ENCODE measurements around the gene TTF1.
"Not testable (repeated sequence)": the region's sequence is repeated elsewhere in the genome, so short reads cannot be mapped to it uniquely, and the experiment has no call there.

DNA sequence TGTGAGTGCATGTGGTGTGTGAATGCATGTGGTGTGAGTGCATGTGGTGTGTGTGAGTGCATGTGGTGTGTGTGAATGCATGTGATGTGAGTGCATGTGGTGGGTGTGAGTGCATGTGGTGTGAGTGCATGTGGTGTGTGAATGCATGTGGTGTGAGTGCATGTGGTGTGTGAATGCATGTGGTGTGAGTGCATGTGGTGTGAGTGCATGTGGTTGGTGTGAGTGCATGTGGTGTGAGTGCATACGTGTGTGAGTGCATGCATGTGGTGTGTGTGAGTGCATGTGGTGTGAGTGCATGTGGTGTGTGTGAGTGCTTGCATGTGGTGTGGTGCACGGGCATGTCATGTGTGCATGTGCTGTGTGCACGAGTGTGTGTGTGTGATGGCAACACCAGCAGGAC lies 28.2 kb downstream of the TTF1 start:
- TF ChIP-seq, protein P1, sequence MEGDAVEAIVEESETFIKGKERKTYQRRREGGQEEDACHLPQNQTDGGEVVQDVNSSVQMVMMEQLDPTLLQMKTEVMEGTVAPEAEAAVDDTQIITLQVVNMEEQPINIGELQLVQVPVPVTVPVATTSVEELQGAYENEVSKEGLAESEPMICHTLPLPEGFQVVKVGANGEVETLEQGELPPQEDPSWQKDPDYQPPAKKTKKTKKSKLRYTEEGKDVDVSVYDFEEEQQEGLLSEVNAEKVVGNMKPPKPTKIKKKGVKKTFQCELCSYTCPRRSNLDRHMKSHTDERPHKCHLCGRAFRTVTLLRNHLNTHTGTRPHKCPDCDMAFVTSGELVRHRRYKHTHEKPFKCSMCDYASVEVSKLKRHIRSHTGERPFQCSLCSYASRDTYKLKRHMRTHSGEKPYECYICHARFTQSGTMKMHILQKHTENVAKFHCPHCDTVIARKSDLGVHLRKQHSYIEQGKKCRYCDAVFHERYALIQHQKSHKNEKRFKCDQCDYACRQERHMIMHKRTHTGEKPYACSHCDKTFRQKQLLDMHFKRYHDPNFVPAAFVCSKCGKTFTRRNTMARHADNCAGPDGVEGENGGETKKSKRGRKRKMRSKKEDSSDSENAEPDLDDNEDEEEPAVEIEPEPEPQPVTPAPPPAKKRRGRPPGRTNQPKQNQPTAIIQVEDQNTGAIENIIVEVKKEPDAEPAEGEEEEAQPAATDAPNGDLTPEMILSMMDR (IDR thresholded peaks at IDR 0.05; ENCODE audit: low read length): not testable (repeated sequence)
- not testable (repeated sequence) for TF ChIP-seq EZH2 (IDR thresholded peaks at IDR 0.05; ENCODE audit: borderline replicate concordance, low read length)

Data from OCI-LY1 (cell line).